Choroid plexus epithelial cell (primary cell): Measurements from ENCODE around the gene FAF2.
"Not testable (repeated sequence)": the region's sequence is repeated elsewhere in the genome, so short reads cannot be mapped to it uniquely, and the experiment has no call there.

ENCODE experiments used
- DNase-seq: peaks from one replicate; pipeline ENCODE4 v3.0.0-alpha.2; 2010; ENCODE audit warnings: low read depth
- H3K4me3 ChIP-seq: 2 replicates; pipeline ENCODE4 v1.5.1; 2011; ENCODE audit warnings: low read depth, mild to moderate bottlenecking, control low read depth, low read length, moderate library complexity
- CTCF ChIP-seq: conservative IDR thresholded peaks from 2 replicates; pipeline ENCODE4 v1.5.1; 2011; ENCODE audit warnings: low read depth, mild to moderate bottlenecking, control low read depth, inconsistent platforms, low read length, moderate library complexity

The FAF2 gene

GRCh38 chr5:176436656-176437055, 11.5 kb upstream of the FAF2 start:
- peak overlapping the region; percentile 22 for H3K4me3 ChIP-seq
- no peak for TF ChIP-seq CTCF
- DNase-seq: peak; percentile 57

DNA sequence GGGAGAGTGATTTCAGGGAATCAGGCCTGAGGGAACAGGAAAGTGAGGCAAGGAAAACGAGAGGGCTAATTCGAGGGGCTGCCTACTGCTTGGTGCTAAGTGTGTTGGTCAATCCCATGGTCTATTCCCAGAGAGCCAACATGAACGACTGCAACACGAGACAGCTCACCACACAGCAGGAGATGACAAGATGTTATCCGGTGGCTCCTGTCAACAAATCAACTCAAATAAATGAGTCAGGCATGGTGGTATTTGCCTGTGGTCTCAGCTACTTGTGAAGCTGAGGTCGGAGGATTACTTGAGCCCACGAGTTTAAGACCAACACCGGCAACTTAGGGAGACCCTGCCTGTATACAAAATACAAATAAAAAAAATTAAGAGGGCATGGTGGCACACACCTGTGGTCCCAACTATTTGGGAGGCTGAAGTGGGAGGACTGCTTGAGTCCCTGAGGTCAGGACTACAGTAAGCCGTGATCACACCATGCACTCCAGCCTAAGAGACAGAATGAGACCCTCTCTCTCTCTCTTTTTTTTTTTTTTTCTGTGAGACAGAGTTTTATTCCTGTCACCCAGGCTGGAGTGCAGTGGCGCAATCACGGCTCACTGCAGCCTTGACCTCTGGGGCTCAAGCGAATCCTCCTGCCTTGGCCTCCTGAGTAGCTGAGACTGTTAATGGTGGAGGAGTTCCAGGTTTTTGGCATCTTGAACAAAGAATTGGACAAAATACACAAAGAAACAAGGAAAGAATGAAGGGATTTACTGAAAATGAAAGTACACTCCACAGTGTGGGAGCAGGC, 9.0 kb upstream of the FAF2 start:
- H3K4me3 ChIP-seq: no peak overlapping the region
- DNase-seq: peak; percentile 97

GRCh38 chr5:176440927-176441706, 7.1 kb upstream of the FAF2 start:
- DNase-seq: no peak
- no peak overlapping the region for H3K4me3 ChIP-seq
- TF ChIP-seq CTCF: no peak

More for the DNA sequence above, 9.0 kb upstream of the FAF2 start:
- TF ChIP-seq CTCF: no peak

- no peak overlapping the region for H3K4me3 ChIP-seq
- no peak for TF ChIP-seq CTCF
- DNase-seq: peak; percentile 41
These were observed 6.3 kb upstream of the FAF2 start for GRCh38 chr5:176441921-176442323.

DNA sequence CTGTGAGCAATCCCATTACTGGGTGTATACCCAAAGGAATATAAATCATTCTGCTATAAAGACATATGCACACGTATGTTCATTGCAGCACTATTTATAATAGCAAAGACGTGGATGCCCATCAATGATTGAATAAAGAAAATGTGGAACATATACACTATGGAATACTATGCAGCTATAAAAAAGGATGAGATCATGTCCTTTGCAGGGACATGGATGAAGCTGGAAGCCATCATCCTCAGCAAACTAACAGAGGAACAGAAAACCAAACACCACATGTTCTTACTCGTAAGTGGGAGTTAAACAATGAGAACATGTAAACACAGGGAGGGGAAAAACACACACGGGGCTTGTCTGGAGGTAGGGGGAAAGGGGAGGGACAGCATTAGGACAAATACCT, 5.3 kb upstream of the FAF2 start:
- DNase-seq, H3K4me3 ChIP-seq: not testable (repeated sequence)

DNA sequence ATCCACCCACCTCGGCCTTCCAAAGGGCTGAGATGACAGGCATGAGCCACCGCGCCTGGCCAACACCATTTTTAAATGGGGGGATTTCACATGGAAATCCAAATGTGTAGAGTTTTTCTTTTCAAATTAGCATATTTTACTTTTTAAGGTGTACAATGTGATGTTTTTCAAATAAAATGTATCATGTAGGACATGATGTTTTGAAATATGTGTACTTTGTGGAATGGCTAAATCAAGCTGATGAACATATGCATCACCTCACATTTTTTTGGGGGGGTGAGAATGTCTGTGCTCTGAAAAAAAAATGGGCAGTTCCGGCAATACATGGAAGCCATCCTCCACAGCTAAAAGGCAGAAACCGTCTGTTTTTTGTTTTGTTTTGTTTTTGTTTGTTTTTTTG, 3.4 kb upstream of the FAF2 start:
- DNase-seq: no peak
- TF ChIP-seq CTCF: no peak

GRCh38 chr5:176446028-176446665, 2.0 kb upstream of the FAF2 start:
- no peak for TF ChIP-seq CTCF
- H3K4me3 ChIP-seq: no peak overlapping the region
- no peak for DNase-seq

More for the DNA sequence above, 3.4 kb upstream of the FAF2 start:
- H3K4me3 ChIP-seq: no peak overlapping the region
